Loucy (cell line): ENCODE data around the gene SORD.

ENCODE experiments used
- EZH2phosphoT487 ChIP-seq: fragments of 200-600 bp; IDR thresholded peaks from 2 replicates; pipeline ENCODE4 v1.6.1; 2018; ENCODE audit warnings: antibody characterized with exemption, mild to moderate bottlenecking, moderate library complexity, borderline replicate concordance
- TF ChIP-seq, protein P1 (sequence below): fragments of 200-600 bp; sonication (generic); conservative IDR thresholded peaks from 2 replicates; pipeline ENCODE4 v1.5.1; 2014; ENCODE audit warnings: mild to moderate bottlenecking, antibody characterized with exemption, low read length

DNA sequence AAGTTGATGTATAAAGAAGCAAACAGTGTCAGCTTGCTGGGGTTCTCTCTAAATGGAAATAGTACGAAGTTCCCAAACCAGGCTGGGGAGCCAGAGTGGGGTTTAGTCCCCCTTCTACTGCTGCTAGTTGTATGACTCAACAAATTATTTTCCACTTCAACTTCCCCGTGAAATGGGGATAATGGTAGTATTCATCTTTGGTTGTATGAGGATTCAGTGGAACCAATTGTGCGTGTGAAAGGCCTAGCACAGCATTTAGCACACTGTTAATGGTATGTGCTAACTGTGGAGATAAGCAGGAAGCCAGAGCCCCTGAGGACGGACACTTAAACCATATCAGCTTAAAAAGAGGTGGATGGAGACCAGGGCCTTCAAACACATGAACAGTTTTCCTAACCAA is 4.2 kb downstream of the SORD start:
- TF ChIP-seq, protein P1, sequence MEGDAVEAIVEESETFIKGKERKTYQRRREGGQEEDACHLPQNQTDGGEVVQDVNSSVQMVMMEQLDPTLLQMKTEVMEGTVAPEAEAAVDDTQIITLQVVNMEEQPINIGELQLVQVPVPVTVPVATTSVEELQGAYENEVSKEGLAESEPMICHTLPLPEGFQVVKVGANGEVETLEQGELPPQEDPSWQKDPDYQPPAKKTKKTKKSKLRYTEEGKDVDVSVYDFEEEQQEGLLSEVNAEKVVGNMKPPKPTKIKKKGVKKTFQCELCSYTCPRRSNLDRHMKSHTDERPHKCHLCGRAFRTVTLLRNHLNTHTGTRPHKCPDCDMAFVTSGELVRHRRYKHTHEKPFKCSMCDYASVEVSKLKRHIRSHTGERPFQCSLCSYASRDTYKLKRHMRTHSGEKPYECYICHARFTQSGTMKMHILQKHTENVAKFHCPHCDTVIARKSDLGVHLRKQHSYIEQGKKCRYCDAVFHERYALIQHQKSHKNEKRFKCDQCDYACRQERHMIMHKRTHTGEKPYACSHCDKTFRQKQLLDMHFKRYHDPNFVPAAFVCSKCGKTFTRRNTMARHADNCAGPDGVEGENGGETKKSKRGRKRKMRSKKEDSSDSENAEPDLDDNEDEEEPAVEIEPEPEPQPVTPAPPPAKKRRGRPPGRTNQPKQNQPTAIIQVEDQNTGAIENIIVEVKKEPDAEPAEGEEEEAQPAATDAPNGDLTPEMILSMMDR: no peak
- TF ChIP-seq EZH2phosphoT487: no peak
